GM23248 (cell line): ENCODE measurements around the gene AGFG1.

Experiments used
- EZH2 ChIP-seq: fragments of 200-600 bp; sonication (generic); IDR thresholded peaks from 2 replicates; pipeline ENCODE4 v1.6.1; 2018; ENCODE audit warnings: antibody characterized with exemption, mild to moderate bottlenecking; ENCODE audit not compliant: insufficient read depth, poor library complexity, severe bottlenecking
- EZH2phosphoT487 ChIP-seq: fragments of 200-600 bp; sonication (generic); IDR thresholded peaks from 2 replicates; pipeline ENCODE4 v1.6.1; 2018; ENCODE audit warnings: antibody characterized with exemption, moderate library complexity, mild to moderate bottlenecking, low read depth; ENCODE audit not compliant: insufficient read depth

- TF ChIP-seq EZH2: no peak
- no peak for TF ChIP-seq EZH2phosphoT487
Measured at GRCh38 chr2:227528803-227529202, 56.8 kb downstream of the AGFG1 start.
